ENCODE data around the gene PHLDA3. TPM values are rescaled to one million over a fixed set of nuclear protein-coding genes. Genes with fewer than 3 reads are reported as not detected.
A peak's percentile ranks its signal among the peaks of the same experiment; 100 is the strongest.

Gene PHLDA3
- total RNA-seq, 1 donor from 2014 or later, result 21.2 TPM

DNA sequence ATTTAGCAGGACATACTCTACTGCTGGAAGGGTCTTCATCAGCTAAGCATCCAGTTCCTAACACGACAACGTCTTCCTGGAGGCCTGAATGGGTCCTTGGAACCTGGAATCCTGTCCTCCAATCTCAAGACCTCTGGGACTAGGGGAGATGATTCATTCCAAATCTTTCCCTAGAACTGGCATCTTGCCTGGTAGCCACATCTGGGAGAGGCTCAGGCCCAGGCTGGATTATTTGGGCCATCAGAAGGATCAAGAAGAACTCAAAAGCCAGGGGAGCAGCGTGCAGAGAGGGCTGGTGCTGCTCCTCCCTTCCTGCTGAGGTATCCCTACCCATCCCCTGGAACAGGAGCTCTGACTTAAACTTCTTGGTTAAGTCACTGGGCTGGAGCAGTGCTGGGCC lies 2.8 kb upstream of the PHLDA3 start:
- H3K36me3 Mint-ChIP-seq (ENCODE audit: insufficient read depth), result peaks cover 2% of the 10 kb centered on the region
- H3K4me3 Mint-ChIP-seq (ENCODE audit: low read depth), result no peak overlapping the region
- H3K27ac Mint-ChIP-seq, result no peak overlapping the region
- no peaks in the 10 kb centered on the region for H3K9me3 Mint-ChIP-seq (ENCODE audit: low read depth)
- TF ChIP-seq, protein P1, sequence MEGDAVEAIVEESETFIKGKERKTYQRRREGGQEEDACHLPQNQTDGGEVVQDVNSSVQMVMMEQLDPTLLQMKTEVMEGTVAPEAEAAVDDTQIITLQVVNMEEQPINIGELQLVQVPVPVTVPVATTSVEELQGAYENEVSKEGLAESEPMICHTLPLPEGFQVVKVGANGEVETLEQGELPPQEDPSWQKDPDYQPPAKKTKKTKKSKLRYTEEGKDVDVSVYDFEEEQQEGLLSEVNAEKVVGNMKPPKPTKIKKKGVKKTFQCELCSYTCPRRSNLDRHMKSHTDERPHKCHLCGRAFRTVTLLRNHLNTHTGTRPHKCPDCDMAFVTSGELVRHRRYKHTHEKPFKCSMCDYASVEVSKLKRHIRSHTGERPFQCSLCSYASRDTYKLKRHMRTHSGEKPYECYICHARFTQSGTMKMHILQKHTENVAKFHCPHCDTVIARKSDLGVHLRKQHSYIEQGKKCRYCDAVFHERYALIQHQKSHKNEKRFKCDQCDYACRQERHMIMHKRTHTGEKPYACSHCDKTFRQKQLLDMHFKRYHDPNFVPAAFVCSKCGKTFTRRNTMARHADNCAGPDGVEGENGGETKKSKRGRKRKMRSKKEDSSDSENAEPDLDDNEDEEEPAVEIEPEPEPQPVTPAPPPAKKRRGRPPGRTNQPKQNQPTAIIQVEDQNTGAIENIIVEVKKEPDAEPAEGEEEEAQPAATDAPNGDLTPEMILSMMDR (IDR thresholded peaks at IDR 0.05; ENCODE audit: unreplicated experiment), result no peak
- H3K27me3 Mint-ChIP-seq, result peaks cover 49% of the 10 kb centered on the region
- peaks cover 13% of the 10 kb centered on the region for H3K4me1 Mint-ChIP-seq (ENCODE audit: low read depth)
- DNase-seq (ENCODE audit: low spot score, unreplicated experiment), result no peak

GRCh38 chr1:201470581-201470980 lies 1.6 kb upstream of the PHLDA3 start:
- Mint-ChIP-seq H3K4me1 (ENCODE audit: low read depth) (peaks cover 14% of the 10 kb centered on the region), H3K4me3 (ENCODE audit: low read depth) (no peak overlapping the region), H3K36me3 (ENCODE audit: insufficient read depth) (peaks cover 2% of the 10 kb centered on the region), H3K9me3 (ENCODE audit: low read depth) (no peaks in the 10 kb centered on the region), H3K27me3 (peaks cover 42% of the 10 kb centered on the region), H3K27ac (no peak overlapping the region)
- TF ChIP-seq, protein P1 (IDR thresholded peaks at IDR 0.05; ENCODE audit: unreplicated experiment), result no peak
- no peak for DNase-seq (ENCODE audit: low spot score, unreplicated experiment)

DNA sequence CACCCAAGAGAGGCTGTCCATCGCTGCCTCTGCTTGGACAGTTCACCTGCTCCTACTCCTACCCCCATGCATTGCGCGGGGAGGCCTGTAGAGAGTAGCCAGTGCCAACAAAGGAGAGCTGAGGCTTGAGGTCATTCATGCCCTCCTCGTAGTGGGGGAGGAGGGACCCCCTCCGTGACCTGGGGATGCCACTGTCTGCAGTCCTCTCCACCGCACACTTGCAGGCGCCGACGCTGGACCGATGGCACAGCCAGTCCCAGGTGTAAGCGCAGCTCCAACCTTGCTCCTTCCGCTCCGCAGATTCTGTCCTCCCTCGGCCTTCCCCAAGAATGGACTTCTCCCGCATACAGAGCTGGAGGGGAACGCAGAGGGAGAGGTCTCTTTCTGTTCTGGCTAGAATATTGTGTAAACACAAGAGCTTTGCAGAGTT lies 672 bp upstream of the PHLDA3 start:
- H3K9me3 Mint-ChIP-seq (ENCODE audit: low read depth), result no peaks in the 10 kb centered on the region
- H3K27ac Mint-ChIP-seq, result peak overlapping the region; percentile 62
- DNase-seq (ENCODE audit: low spot score, unreplicated experiment), result no peak
- H3K4me3 Mint-ChIP-seq (ENCODE audit: low read depth), result peak overlapping the region; percentile 82
- H3K4me1 Mint-ChIP-seq (ENCODE audit: low read depth), result peaks cover 14% of the 10 kb centered on the region
- TF ChIP-seq, protein P1 (IDR thresholded peaks at IDR 0.05; ENCODE audit: unreplicated experiment), result no peak
- peaks cover 39% of the 10 kb centered on the region for H3K27me3 Mint-ChIP-seq
- H3K36me3 Mint-ChIP-seq (ENCODE audit: insufficient read depth), result peaks cover 5% of the 10 kb centered on the region

DNA sequence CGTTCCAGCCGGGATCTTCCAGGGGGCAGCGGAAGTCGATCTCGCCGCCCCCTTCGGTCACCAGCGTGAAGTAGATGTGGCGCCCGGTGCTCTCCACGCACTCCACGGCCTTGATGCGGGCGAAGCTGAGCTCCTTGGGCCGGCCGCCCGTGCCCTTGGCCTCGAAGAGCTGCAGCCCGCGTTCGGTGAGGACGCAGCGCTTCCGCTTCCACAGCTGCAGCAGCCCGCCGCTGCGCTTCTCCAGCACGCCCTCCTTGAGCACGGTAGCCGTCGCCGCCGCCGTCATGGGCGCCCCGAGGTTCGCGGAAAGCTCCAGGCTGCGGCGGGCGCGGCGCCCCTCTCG lies 516 bp downstream of the PHLDA3 start:
- H3K27me3 Mint-ChIP-seq, result peaks cover 33% of the 10 kb centered on the region

GRCh38 chr1:201466492-201466891 lies 2.5 kb downstream of the PHLDA3 start:
- TF ChIP-seq, protein P1 (IDR thresholded peaks at IDR 0.05; ENCODE audit: unreplicated experiment), result no peak
- Mint-ChIP-seq H3K4me1 (ENCODE audit: low read depth) (peaks cover 20% of the 10 kb centered on the region), H3K9me3 (ENCODE audit: low read depth) (no peaks in the 10 kb centered on the region), H3K4me3 (ENCODE audit: low read depth) (peak overlapping the region; percentile 42), H3K27me3 (peaks cover 21% of the 10 kb centered on the region), H3K36me3 (ENCODE audit: insufficient read depth) (peaks cover 10% of the 10 kb centered on the region), H3K27ac (no peak overlapping the region)
- DNase-seq (ENCODE audit: low spot score, unreplicated experiment), result no peak

More for the DNA sequence above, 516 bp downstream of the PHLDA3 start:
- TF ChIP-seq, protein P1 (IDR thresholded peaks at IDR 0.05; ENCODE audit: unreplicated experiment), result no peak
- Mint-ChIP-seq H3K27ac (peak overlapping the region; percentile 94), H3K36me3 (ENCODE audit: insufficient read depth) (peaks cover 9% of the 10 kb centered on the region), H3K9me3 (ENCODE audit: low read depth) (no peaks in the 10 kb centered on the region), H3K4me1 (ENCODE audit: low read depth) (peaks cover 14% of the 10 kb centered on the region), H3K4me3 (ENCODE audit: low read depth) (peak overlapping the region; percentile 82)
- peak; percentile 22 for DNase-seq (ENCODE audit: low spot score, unreplicated experiment)
